Natural killer cell treated with Interleukin-12 subunit alpha and Interleukin-12 subunit beta and Interleukin-15 and Interleukin-18, amount 100 ng/mL, for 72 hours (primary cell): ENCODE data around the gene CIAO3. TPM values are rescaled to one million over a fixed set of nuclear protein-coding genes. Genes with fewer than 3 reads are reported as not detected.
"Not testable (repeated sequence)": the region's sequence is repeated elsewhere in the genome, so short reads cannot be mapped to it uniquely, and the experiment has no call there.

Source experiments
- ATAC-seq, 2 donors: fragments of 150-1000 bp; cut with Tn5 transposase in 1 of 2; sonication (Bioruptor Pico), chemical (Tn5 transposase) in 1 of 2; 2 replicates each; pipeline ENCODE4 v1.10.0; 2021
- DNase-seq: peaks from one replicate; pipeline ENCODE4 v3.0.0; 2022; ENCODE audit warnings: low spot score
- H3K27ac Mint-ChIP-seq, 2 donors: 1 replicate in 1 of 2; 2 replicates in 1 of 2; pipeline ENCODE4 v1.8.0; 2022; ENCODE audit warnings: mixed read lengths in 2 of 2, mild to moderate bottlenecking in 1 of 2, moderate library complexity in 1 of 2
- H3K27me3 Mint-ChIP-seq, 2 donors: 1 replicate in 1 of 2; 2 replicates in 1 of 2; pipeline ENCODE4 v1.8.0; 2022; ENCODE audit warnings: mixed read lengths in 2 of 2
- H3K36me3 Mint-ChIP-seq: one replicate; pipeline ENCODE4 v1.8.0; 2022; ENCODE audit warnings: mixed read lengths
- H3K4me1 Mint-ChIP-seq, 2 donors: 1 replicate in 1 of 2; 2 replicates in 1 of 2; pipeline ENCODE4 v1.8.0; 2022; ENCODE audit warnings: low read depth in 2 of 2, mixed read lengths in 2 of 2, mild to moderate bottlenecking in 1 of 2
- H3K4me3 Mint-ChIP-seq: one replicate; pipeline ENCODE4 v1.8.0; 2022; ENCODE audit warnings: mixed read lengths
- H3K9me3 Mint-ChIP-seq: 2 replicates; pipeline ENCODE4 v1.8.0; 2022; ENCODE audit warnings: mixed read lengths
- total RNA-seq, 2 donors: library from RNA; stranded (reverse); gene quantifications; one replicate each; pipeline ENCODE4 v1.2.3, GENCODE V29; 2022

Gene CIAO3
- total RNA-seq, 2 donors from 2014 or later, result 26.9 to 54.0 TPM

DNA sequence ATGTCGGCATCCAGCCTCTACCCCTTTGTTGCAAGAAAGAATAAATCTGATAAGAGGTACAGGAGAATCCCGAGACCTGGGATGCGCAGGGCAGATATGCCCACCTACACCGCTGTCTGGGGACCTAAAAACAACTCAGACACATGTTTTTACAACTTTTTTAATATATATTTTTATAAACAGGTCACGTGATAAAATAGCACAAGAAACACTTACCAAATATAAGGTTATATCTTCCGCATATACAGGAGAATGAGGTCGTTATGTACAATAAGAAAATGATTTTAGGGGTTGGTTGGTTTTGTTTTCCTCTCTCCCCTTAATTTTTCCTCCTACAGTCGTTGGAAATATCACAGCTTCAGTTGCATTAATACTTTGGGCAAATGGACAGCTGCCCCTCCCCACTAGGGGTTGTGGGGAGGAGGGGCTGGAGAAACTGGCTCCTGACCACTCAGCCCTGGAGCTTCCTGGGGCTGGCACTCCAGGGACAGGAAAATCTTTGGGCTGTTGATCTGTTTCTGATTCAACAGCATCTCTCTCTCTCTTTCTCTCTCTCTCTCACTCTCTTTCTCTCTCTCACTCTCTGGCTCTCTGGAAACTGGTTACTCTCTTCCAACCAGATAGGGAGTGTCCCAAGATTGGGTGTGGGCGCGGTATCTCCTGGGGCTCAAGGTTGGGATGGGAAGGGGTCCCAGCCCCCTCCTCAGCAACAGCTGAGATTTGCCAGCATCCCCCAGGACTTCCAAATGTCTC is 48.3 kb downstream of the CIAO3 start:
- ATAC-seq, result no peak
- Mint-ChIP-seq H3K4me1 (peaks cover 3 to 10% of the 10 kb centered on the region in 2 donors), H3K9me3 (no peaks in the 10 kb centered on the region), H3K27me3 (peaks cover 0 to 8% of the 10 kb centered on the region in 2 donors), H3K36me3 (no peaks in the 10 kb centered on the region), H3K27ac (no peak overlapping the region), H3K4me3 (peak overlapping the region; percentile 35)
- no peak for DNase-seq

GRCh38 chr16:691242-691641 is 49.6 kb downstream of the CIAO3 start:
- H3K4me3 Mint-ChIP-seq, result peak overlapping the region; percentile 60
- peak overlapping the region; percentile 76 to 90 for H3K27ac Mint-ChIP-seq
- H3K27me3 Mint-ChIP-seq, result not testable (repeated sequence)

GRCh38 chr16:689175-689897 is 51.5 kb downstream of the CIAO3 start:
- DNase-seq (no peak), ATAC-seq (no peak)
- Mint-ChIP-seq H3K4me1 (peaks cover 0 to 10% of the 10 kb centered on the region in 2 donors), H3K36me3 (no peaks in the 10 kb centered on the region), H3K27me3 (peaks cover 0 to 6% of the 10 kb centered on the region in 2 donors), H3K27ac (peak overlapping the region; percentile 76 to 90), H3K4me3 (peak overlapping the region; percentile 92), H3K9me3 (no peaks in the 10 kb centered on the region)

More at GRCh38 chr16:691242-691641, 49.6 kb downstream of the CIAO3 start:
- not testable (repeated sequence) for H3K36me3 Mint-ChIP-seq, DNase-seq, ATAC-seq, H3K9me3 Mint-ChIP-seq
- peaks cover 3 to 10% of the 10 kb centered on the region in 2 donors for H3K4me1 Mint-ChIP-seq

- Mint-ChIP-seq H3K4me1 (peaks cover 2 to 10% of the 10 kb centered on the region in 2 donors), H3K9me3 (no peaks in the 10 kb centered on the region), H3K36me3 (no peaks in the 10 kb centered on the region), H3K27me3 (peaks cover 0 to 3% of the 10 kb centered on the region in 2 donors), H3K4me3 (no peak overlapping the region), H3K27ac (no peak overlapping the region)
- DNase-seq (no peak), ATAC-seq (no peak)
Measured at GRCh38 chr16:687499-687898, 53.3 kb downstream of the CIAO3 start.

DNA sequence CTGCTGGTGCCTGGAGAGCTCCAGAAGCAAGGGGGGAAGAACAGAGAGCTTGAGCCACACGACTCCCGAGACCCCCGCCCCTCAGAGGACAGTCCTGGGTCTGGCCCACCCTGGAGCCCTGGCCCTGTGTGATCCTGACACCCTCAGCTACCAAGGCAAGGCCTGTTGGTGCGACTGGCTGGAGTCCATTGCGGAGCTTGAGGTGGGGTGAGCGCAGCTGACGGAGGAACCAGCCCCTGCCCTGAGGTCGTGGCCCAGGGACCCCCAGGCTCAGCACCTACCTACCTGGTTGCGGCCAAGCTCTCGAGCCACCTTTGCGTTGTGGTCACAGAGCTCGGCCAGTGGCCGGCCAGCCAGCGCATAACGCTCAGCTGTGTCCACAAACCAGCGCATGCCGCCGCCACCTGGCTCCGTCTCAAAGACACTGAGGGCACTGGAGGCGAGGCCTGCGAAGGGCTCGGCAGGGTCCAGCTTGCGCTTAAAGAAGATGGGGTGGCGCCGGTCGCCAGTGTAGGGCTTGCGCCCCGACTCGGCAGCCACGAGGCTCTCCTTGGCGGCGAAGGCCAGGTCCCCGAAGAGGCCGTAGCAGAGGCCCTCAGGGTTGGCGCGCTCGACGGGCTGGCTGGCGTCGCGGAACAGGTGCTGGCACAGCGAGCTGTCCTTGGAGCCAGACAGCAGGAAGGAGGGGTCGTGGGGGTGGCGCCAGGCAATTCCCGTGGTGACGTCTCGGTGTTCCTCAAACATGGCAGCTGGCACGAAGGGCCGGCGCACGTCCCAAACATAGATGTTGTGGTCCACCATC is 54.1 kb downstream of the CIAO3 start:
- H3K4me3 Mint-ChIP-seq, result no peak overlapping the region
- H3K27me3 Mint-ChIP-seq, result no peaks in the 10 kb centered on the region
- ATAC-seq, result no peak
- no peaks in the 10 kb centered on the region for H3K36me3 Mint-ChIP-seq
- DNase-seq, result no peak
- no peaks in the 10 kb centered on the region for H3K9me3 Mint-ChIP-seq
- H3K27ac Mint-ChIP-seq, result no peak overlapping the region
- H3K4me1 Mint-ChIP-seq, result peaks cover 4 to 10% of the 10 kb centered on the region in 2 donors

DNA sequence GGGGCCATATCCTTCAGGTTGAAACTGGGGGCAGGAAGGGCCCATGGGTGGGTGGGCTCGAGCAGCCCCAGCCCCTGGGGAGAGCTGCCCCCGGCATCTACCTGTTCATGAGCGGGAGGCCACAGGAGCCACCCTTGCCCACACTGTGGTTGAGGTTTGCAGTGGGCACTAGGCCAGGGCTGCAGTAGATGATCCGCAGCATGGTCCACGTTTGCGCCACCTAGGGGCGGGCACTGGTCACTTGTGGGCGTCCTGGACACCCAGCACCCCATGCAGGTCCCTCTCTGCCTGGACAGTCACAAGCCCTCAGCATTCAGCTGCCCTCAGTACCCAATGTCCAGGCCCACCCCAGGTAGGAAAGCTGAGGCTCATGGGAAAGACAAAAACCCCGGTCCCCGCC is 54.8 kb downstream of the CIAO3 start:
- Mint-ChIP-seq H3K9me3 (no peaks in the 10 kb centered on the region), H3K36me3 (no peaks in the 10 kb centered on the region), H3K4me3 (no peak overlapping the region), H3K27me3 (no peaks in the 10 kb centered on the region), H3K4me1 (peaks cover 4 to 12% of the 10 kb centered on the region in 2 donors), H3K27ac (no peak overlapping the region)
- no peak for ATAC-seq
- no peak for DNase-seq

- no peak overlapping the region for H3K4me3 Mint-ChIP-seq
- H3K36me3 Mint-ChIP-seq, result no peaks in the 10 kb centered on the region
- H3K27ac Mint-ChIP-seq, result peak overlapping the region in 1 of 2 donors; percentile 44
- peaks cover 4 to 9% of the 10 kb centered on the region in 2 donors for H3K4me1 Mint-ChIP-seq
- no peaks in the 10 kb centered on the region for H3K9me3 Mint-ChIP-seq
- H3K27me3 Mint-ChIP-seq, result no peaks in the 10 kb centered on the region
- ATAC-seq (no peak), DNase-seq (no peak)
Measured at GRCh38 chr16:684961-685696, 55.7 kb downstream of the CIAO3 start.

DNA sequence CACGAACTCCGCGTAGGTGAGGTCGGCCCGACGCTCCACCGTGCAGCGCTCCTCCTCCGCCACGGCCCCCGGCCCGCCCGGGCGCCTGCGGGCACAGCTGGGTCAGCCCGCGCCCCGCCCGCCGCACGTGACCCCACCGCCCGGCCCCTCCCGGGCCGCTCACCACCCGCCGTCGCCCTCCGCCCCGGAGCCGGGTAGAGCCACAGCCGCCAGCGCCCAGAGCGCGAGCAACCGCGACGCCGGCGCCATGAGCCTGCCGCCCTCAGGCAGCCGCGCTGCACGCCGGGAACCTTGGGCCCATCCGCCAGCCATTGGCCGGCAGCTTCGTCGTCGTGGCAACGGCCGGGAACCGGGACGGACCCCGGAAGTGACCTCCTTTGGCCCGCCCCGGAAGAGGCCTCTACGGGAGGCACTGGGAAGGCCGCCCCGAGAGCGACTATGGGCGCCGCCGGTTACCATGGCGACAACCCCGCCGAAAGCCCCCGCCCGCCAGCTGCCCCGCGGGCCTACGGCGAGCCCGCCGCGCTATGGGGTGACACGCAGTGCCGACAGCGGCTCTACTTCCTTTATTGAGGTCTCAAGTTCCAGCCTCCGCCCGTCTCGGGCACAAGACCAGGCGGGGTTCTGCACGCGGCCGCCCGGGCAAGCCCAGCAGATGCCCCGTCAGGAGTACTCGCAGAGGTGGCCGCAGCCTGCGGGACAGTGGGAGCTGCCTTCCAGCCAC is 56.6 kb downstream of the CIAO3 start, which contains the start of gene JMJD8:
TSS of gene JMJD8 (minus strand) at position 264 of the 724 bp plus-strand sequence. CDS start at position 249, 15 bp downstream.
- DNase-seq, result peak; percentile 98
- Mint-ChIP-seq H3K4me1 (peaks cover 9 to 11% of the 10 kb centered on the region in 2 donors), H3K9me3 (no peaks in the 10 kb centered on the region), H3K4me3 (peak within 1 kb of the TSS; percentile 77), H3K27ac (peak within 1 kb of the TSS in 1 of 2 donors; percentile 44), H3K27me3 (no peaks in the 10 kb centered on the region), H3K36me3 (no peaks in the 10 kb centered on the region)
- ATAC-seq, result peak; percentile 83 to 88

- Mint-ChIP-seq H3K9me3 (no peaks in the 10 kb centered on the region), H3K4me3 (peak overlapping the region; percentile 77), H3K27ac (no peak overlapping the region), H3K4me1 (peaks cover 11 to 13% of the 10 kb centered on the region in 2 donors), H3K36me3 (no peaks in the 10 kb centered on the region), H3K27me3 (no peaks in the 10 kb centered on the region)
- DNase-seq (no peak), ATAC-seq (no peak)
Measured at GRCh38 chr16:683396-684070, 57.3 kb downstream of the CIAO3 start.

GRCh38 chr16:682493-683395 is 58.1 kb downstream of the CIAO3 start:
- Mint-ChIP-seq H3K36me3 (no peaks in the 10 kb centered on the region), H3K9me3 (no peaks in the 10 kb centered on the region), H3K4me1 (peaks cover 11 to 13% of the 10 kb centered on the region in 2 donors), H3K27me3 (no peaks in the 10 kb centered on the region), H3K27ac (peak overlapping the region in 1 of 2 donors; percentile 39), H3K4me3 (peak overlapping the region; percentile 81)
- no peak for ATAC-seq
- no peak for DNase-seq

- DNase-seq (no peak), ATAC-seq (no peak)
- peak overlapping the region; percentile 81 for H3K4me3 Mint-ChIP-seq
- no peaks in the 10 kb centered on the region for H3K27me3 Mint-ChIP-seq
- no peaks in the 10 kb centered on the region for H3K9me3 Mint-ChIP-seq
- H3K27ac Mint-ChIP-seq, result no peak overlapping the region
- peaks cover 11 to 13% of the 10 kb centered on the region in 2 donors for H3K4me1 Mint-ChIP-seq
- no peaks in the 10 kb centered on the region for H3K36me3 Mint-ChIP-seq
Measured at GRCh38 chr16:681746-682427, 58.9 kb downstream of the CIAO3 start.
